ENCODE measurements around the gene KRTAP5-3. TPM values are rescaled to one million over a fixed set of nuclear protein-coding genes. Genes with fewer than 3 reads are reported as not detected.

The KRTAP5-3 gene
- not detected for polyA plus RNA-seq (2012; ENCODE audit: insufficient read length, low read depth)

- TF ChIP-seq TAF1 (IDR thresholded peaks at IDR 0.05; ENCODE audit: borderline replicate concordance, insufficient read depth, low read length) (no peak), SIN3A (IDR thresholded peaks at IDR 0.05; ENCODE audit: borderline replicate concordance, insufficient read depth, low read length) (no peak), POLR2AphosphoS5 (IDR thresholded peaks at IDR 0.05; ENCODE audit: low read depth, low read length) (no peak), REST (IDR thresholded peaks at IDR 0.05; ENCODE audit: insufficient read depth in 1 of 2, low read depth in 2 of 2, low read length in 2 of 2) (no peak), FOXP2 (optimal IDR thresholded peaks at IDR 0.05; ENCODE audit: borderline replicate concordance, extremely low read depth, extremely low read length, insufficient read depth) (no peak)
These were observed at the start of gene KRTAP5-3 for GRCh38 chr11:1608363-1608762. Gene KRTAP5-3, minus strand, starts transcription at chr11:1608463. Its CDS starts 78 bp downstream, at chr11:1608385.

GRCh38 chr11:1656670-1657069 is 48.4 kb upstream of the KRTAP5-3 start:
- no peak for TF ChIP-seq TAF1 (IDR thresholded peaks at IDR 0.05; ENCODE audit: borderline replicate concordance, insufficient read depth, low read length)
- no peak for TF ChIP-seq REST (IDR thresholded peaks at IDR 0.05; ENCODE audit: insufficient read depth in 1 of 2, low read depth in 2 of 2, low read length in 2 of 2)

- no peak for TF ChIP-seq POLR2AphosphoS5 (IDR thresholded peaks at IDR 0.05; ENCODE audit: low read depth, low read length)
- TF ChIP-seq FOXP2 (optimal IDR thresholded peaks at IDR 0.05; ENCODE audit: borderline replicate concordance, extremely low read depth, extremely low read length, insufficient read depth): no peak
- no peak for TF ChIP-seq REST (IDR thresholded peaks at IDR 0.05; ENCODE audit: insufficient read depth in 1 of 2, low read depth in 2 of 2, low read length in 2 of 2)
- no peak for TF ChIP-seq TAF1 (IDR thresholded peaks at IDR 0.05; ENCODE audit: borderline replicate concordance, insufficient read depth, low read length)
- no peak for TF ChIP-seq SIN3A (IDR thresholded peaks at IDR 0.05; ENCODE audit: borderline replicate concordance, insufficient read depth, low read length)
These were observed 47.8 kb upstream of the KRTAP5-3 start for GRCh38 chr11:1656061-1656441.

GRCh38 chr11:1655168-1656060 is 47.2 kb upstream of the KRTAP5-3 start:
- TF ChIP-seq TAF1 (IDR thresholded peaks at IDR 0.05; ENCODE audit: borderline replicate concordance, insufficient read depth, low read length): no peak
- TF ChIP-seq POLR2AphosphoS5 (IDR thresholded peaks at IDR 0.05; ENCODE audit: low read depth, low read length): no peak
- no peak for TF ChIP-seq FOXP2 (optimal IDR thresholded peaks at IDR 0.05; ENCODE audit: borderline replicate concordance, extremely low read depth, extremely low read length, insufficient read depth)
- TF ChIP-seq SIN3A (IDR thresholded peaks at IDR 0.05; ENCODE audit: borderline replicate concordance, insufficient read depth, low read length): no peak
- TF ChIP-seq REST (IDR thresholded peaks at IDR 0.05; ENCODE audit: insufficient read depth in 1 of 2, low read depth in 2 of 2, low read length in 2 of 2): no peak
